Adrenal gland (tissue), 5 donors: ENCODE data around the gene DAZ1.
"Not testable (repeated sequence)": the region's sequence is repeated elsewhere in the genome, so short reads cannot be mapped to it uniquely, and the experiment has no call there.

Experiments
- CTCF ChIP-seq, 6 experiments: fragments of 450-650 bp in 4 of 6; fragments of 200-600 bp in 2 of 6; sonication (generic) in 1 of 6; IDR thresholded peaks; 1 replicate in 5 of 6; 2 replicates in 1 of 6; pipeline versions ENCODE4 v1.5.1 to v1.8.0; 2016 to 2021; ENCODE audit warnings: antibody characterized with exemption in 6 of 6, mild to moderate bottlenecking in 2 of 6, moderate library complexity in 1 of 6
- POLR2A ChIP-seq, 2 donors: fragments of 450-650 bp; IDR thresholded peaks; one replicate each; pipeline ENCODE4 v1.6.1; 2017; ENCODE audit warnings: antibody characterized with exemption in 2 of 2, mild to moderate bottlenecking in 2 of 2, moderate library complexity in 1 of 2
- donor health status: DM: no; HTN: no; CAD: no.

GRCh38 chrY:23219233-23219632, 20.4 kb upstream of the DAZ1 start, which contains the start of gene DAZ2:
- not testable (repeated sequence) for TF ChIP-seq CTCF, POLR2A (IDR thresholded peaks at IDR 0.05)
